Measurements from ENCODE around the gene TLK2.
A peak's percentile ranks its signal among the peaks of the same experiment; 100 is the strongest.
"Not testable (repeated sequence)": the region's sequence is repeated elsewhere in the genome, so short reads cannot be mapped to it uniquely, and the experiment has no call there.

Gene TLK2

GRCh38 chr17:62478424-62478879 lies at the start of gene TLK2:
TLK2 (plus strand) TSS chr17:62478825; CDS start chr17:62481126, 2,301 bp downstream.
- TF ChIP-seq ZNF8 (CRISPR knock-in tag; IDR thresholded peaks at IDR 0.05): no peak
- no peak for TF ChIP-seq PATZ1 (CRISPR knock-in tag; IDR thresholded peaks at IDR 0.05; ENCODE audit: borderline replicate concordance)
- no peak for TF ChIP-seq TOX (CRISPR knock-in tag; IDR thresholded peaks at IDR 0.05; ENCODE audit: borderline replicate concordance)
- no peak for TF ChIP-seq ZC3H10 (CRISPR knock-in tag; IDR thresholded peaks at IDR 0.05)
- no peak for TF ChIP-seq ZNF565 (CRISPR knock-in tag; conservative IDR thresholded peaks at IDR 0.05; ENCODE audit: low read depth)
- peak; percentile 84 for ATAC-seq

GRCh38 chr17:62435251-62435650 lies 43.4 kb upstream of the TLK2 start:
- not testable (repeated sequence) for ATAC-seq

- ATAC-seq: not testable (repeated sequence)
Observed at GRCh38 chr17:62441181-62441580, 37.4 kb upstream of the TLK2 start.

GRCh38 chr17:62444063-62444462 lies 34.6 kb upstream of the TLK2 start:
- no peak for TF ChIP-seq ZNF8 (CRISPR knock-in tag; IDR thresholded peaks at IDR 0.05)
- no peak for TF ChIP-seq CREB5 (CRISPR knock-in tag; IDR thresholded peaks at IDR 0.05; ENCODE audit: low read depth)
- no peak for TF ChIP-seq BACH2 (CRISPR knock-in tag; IDR thresholded peaks at IDR 0.05; ENCODE audit: borderline replicate concordance)
- TF ChIP-seq CSDC2 (CRISPR knock-in tag; IDR thresholded peaks at IDR 0.05): no peak
- TF ChIP-seq CSRNP3 (CRISPR knock-in tag; IDR thresholded peaks at IDR 0.05): no peak
- TF ChIP-seq ZNF565 (CRISPR knock-in tag; conservative IDR thresholded peaks at IDR 0.05; ENCODE audit: low read depth): no peak
- TF ChIP-seq ZNF70 (CRISPR knock-in tag; IDR thresholded peaks at IDR 0.05): no peak
- no peak for TF ChIP-seq ZFP3 (CRISPR knock-in tag; IDR thresholded peaks at IDR 0.05)
- TF ChIP-seq ARNTL (CRISPR knock-in tag; IDR thresholded peaks at IDR 0.05; ENCODE audit: borderline replicate concordance, low read depth): no peak
- no peak for TF ChIP-seq SNAI2 (CRISPR knock-in tag; IDR thresholded peaks at IDR 0.05)
- TF ChIP-seq ZC3H10 (CRISPR knock-in tag; IDR thresholded peaks at IDR 0.05): no peak
- no peak for TF ChIP-seq ESRRG (CRISPR knock-in tag; IDR thresholded peaks at IDR 0.05)
- ATAC-seq: no peak

GRCh38 chr17:62445791-62446190 lies 32.8 kb upstream of the TLK2 start:
- not testable (repeated sequence) for ATAC-seq

GRCh38 chr17:62452195-62452594 lies 26.4 kb upstream of the TLK2 start:
- ATAC-seq: not testable (repeated sequence)

GRCh38 chr17:62453041-62453440 lies 25.6 kb upstream of the TLK2 start:
- ATAC-seq: not testable (repeated sequence)

- ATAC-seq: not testable (repeated sequence)
Observed at GRCh38 chr17:62453656-62454055, 25.0 kb upstream of the TLK2 start.

- peak; percentile 15; the same call in 1 of the 3 replicates for ATAC-seq
Observed at GRCh38 chr17:62454111-62454510, 24.5 kb upstream of the TLK2 start.

GRCh38 chr17:62456016-62456415 lies 22.6 kb upstream of the TLK2 start:
- no peak for ATAC-seq
- TF ChIP-seq CREB5 (CRISPR knock-in tag; IDR thresholded peaks at IDR 0.05; ENCODE audit: low read depth): no peak
- TF ChIP-seq BACH2 (CRISPR knock-in tag; IDR thresholded peaks at IDR 0.05; ENCODE audit: borderline replicate concordance): no peak
- TF ChIP-seq RARB (CRISPR knock-in tag; IDR thresholded peaks at IDR 0.05): no peak
- no peak for TF ChIP-seq ZC3H10 (CRISPR knock-in tag; IDR thresholded peaks at IDR 0.05)
- TF ChIP-seq CSDC2 (CRISPR knock-in tag; IDR thresholded peaks at IDR 0.05): no peak
- no peak for TF ChIP-seq TSHZ2 (CRISPR knock-in tag; IDR thresholded peaks at IDR 0.05)
